B cell (primary cell): ENCODE results near the gene RPAP2. TPM values are rescaled to one million over a fixed set of nuclear protein-coding genes. Genes with fewer than 3 reads are reported as not detected.

Source experiments
- ATAC-seq: fragments of 200-7000 bp; cut with Tn5 transposase; one replicate; pipeline ENCODE4 v1.10.0; 2021; ENCODE audit warnings: low read depth, mild to moderate bottlenecking, moderate number of reproducible peaks, moderate library complexity
- CTCF ChIA-PET: fragments of 350-600 bp; sonication (Branson Sonifier 250); formaldehyde crosslinking; loops from one replicate; lab custom pipeline; 2021; ENCODE audit warnings: antibody characterized with exemption, inconsistent platforms; lab: Charles Lee
- POLR2A ChIA-PET: fragments of 350-600 bp; sonication (Branson Sonifier 250); formaldehyde crosslinking; loops from one replicate; lab custom pipeline; 2021; ENCODE audit warnings: antibody characterized with exemption; lab: Charles Lee
- DNase-seq: peaks from one replicate; pipeline ENCODE4 v3.0.0; 2013
- H2AFZ ChIP-seq: 2 replicates; pipeline ENCODE4 v1.6.1; 2012; ENCODE audit warnings: mild to moderate bottlenecking, low read depth, low read length; ENCODE audit not compliant: insufficient read depth, poor library complexity, severe bottlenecking
- H3K27ac ChIP-seq, 2 donors: 1 replicate in 1 of 2; 2 replicates in 1 of 2; pipeline ENCODE4 v1.5.1; 2012 to 2013; ENCODE audit warnings: low read length in 2 of 2, mild to moderate bottlenecking in 2 of 2, moderate library complexity in 1 of 2
- H3K27me3 ChIP-seq, 4 experiments: fragments of 200-600 bp in 1 of 4; sonication (generic) in 1 of 4; replicated peaks in 1 of 4; 1 replicate in 2 of 4; 2 replicates in 2 of 4; pipeline versions ENCODE4 v1.6.1 to v1.7.0; 2013 to 2016; ENCODE audit warnings: low read length in 3 of 4, mild to moderate bottlenecking in 2 of 4, mixed read lengths in 1 of 4, moderate library complexity in 1 of 4; ENCODE audit not compliant: insufficient read depth in 4 of 4, control insufficient read depth in 3 of 4; ENCODE audit errors: control extremely low read depth in 1 of 4
- H3K36me3 ChIP-seq, 2 experiments: replicated peaks in 1 of 2; 1 replicate in 1 of 2; 2 replicates in 1 of 2; pipeline versions ENCODE4 v1.6.1 to v1.7.1; 2013; ENCODE audit warnings: low read length in 1 of 2; ENCODE audit not compliant: insufficient read depth in 2 of 2, control insufficient read depth in 1 of 2; ENCODE audit errors: control extremely low read depth in 1 of 2, extremely low read depth in 1 of 2
- H3K4me1 ChIP-seq, 2 donors: fragments of 200-600 bp in 1 of 2; sonication (generic) in 1 of 2; 1 replicate in 1 of 2; 2 replicates in 1 of 2; pipeline versions ENCODE4 v1.5.1 to v1.6.1; 2013 to 2017; ENCODE audit warnings: low read length in 2 of 2; ENCODE audit not compliant: control insufficient read depth in 2 of 2, insufficient read depth in 2 of 2
- H3K4me2 ChIP-seq: replicated peaks from 2 replicates; pipeline ENCODE3; 2012; ENCODE audit warnings: mild to moderate bottlenecking, low read depth, low read length; ENCODE audit not compliant: poor library complexity, severe bottlenecking
- H3K4me3 ChIP-seq, 5 experiments: fragments of 200-600 bp in 1 of 5; sonication (generic) in 1 of 5; 1 replicate in 3 of 5; 2 replicates in 2 of 5; pipeline versions ENCODE4 v1.5.1 to v1.7.0; 2011 to 2016; ENCODE audit warnings: low read length in 4 of 5, mild to moderate bottlenecking in 4 of 5, low read depth in 2 of 5, control low read depth in 1 of 5, moderate library complexity in 1 of 5; ENCODE audit not compliant: insufficient read depth in 1 of 5; ENCODE audit errors: control extremely low read depth in 1 of 5, extremely low read depth in 1 of 5
- H3K79me2 ChIP-seq: fragments of 200-600 bp; sonication (generic); one replicate; pipeline ENCODE4 v1.6.0; 2016; ENCODE audit warnings: low read length; ENCODE audit not compliant: control insufficient read depth, insufficient read depth
- H3K9ac ChIP-seq: fragments of 200-600 bp; sonication (generic); 2 replicates; pipeline ENCODE4 v1.6.1; 2017; ENCODE audit warnings: mild to moderate bottlenecking, low read length, moderate library complexity
- H3K9me3 ChIP-seq, 3 donors: one replicate each; pipeline versions ENCODE4 v1.6.1 to v1.7.1; 2013; ENCODE audit warnings: low read length in 2 of 3; ENCODE audit not compliant: control insufficient read depth in 2 of 3, insufficient read depth in 1 of 3; ENCODE audit errors: control extremely low read depth in 1 of 3
- H4K20me1 ChIP-seq: 2 replicates; pipeline ENCODE4 v1.6.0; 2012; ENCODE audit warnings: mild to moderate bottlenecking, low read length; ENCODE audit not compliant: insufficient read depth, control insufficient read depth, poor library complexity, severe bottlenecking
- H3K27ac Mint-ChIP-seq: one replicate; pipeline ENCODE4 v1.8.0; 2021; ENCODE audit warnings: mixed read lengths
- H3K27me3 Mint-ChIP-seq: one replicate; pipeline ENCODE4 v1.8.0; 2021; ENCODE audit warnings: mixed read lengths
- H3K4me1 Mint-ChIP-seq: one replicate; pipeline ENCODE4 v1.8.0; 2021; ENCODE audit warnings: mixed read lengths
- H3K4me3 Mint-ChIP-seq: one replicate; pipeline ENCODE4 v1.8.0; 2021; ENCODE audit warnings: mixed read lengths
- H3K9me3 Mint-ChIP-seq: one replicate; pipeline ENCODE4 v1.8.0; 2022; ENCODE audit warnings: mixed read lengths; ENCODE audit not compliant: insufficient read depth
- EZH2 ChIP-seq: IDR thresholded peaks from 2 replicates; pipeline ENCODE4 v1.6.1; 2012; ENCODE audit warnings: borderline replicate concordance, low read depth, mild to moderate bottlenecking, moderate library complexity, low read length; ENCODE audit not compliant: insufficient read depth, poor library complexity, severe bottlenecking
- WGBS: methylation state at CpG from one replicate; pipeline ENCODE4 v1.1.5; 2013; ENCODE audit warnings: missing lambda C conversion rate; ENCODE audit not compliant: insufficient coverage; 5-methylcytosine and 5-hydroxymethylcytosine counted together
- intact Hi-C: fragments of 100-400 bp; cut with micrococcal nuclease; formaldehyde crosslinking; loops from one replicate; pipeline ENCODE4 v1.10.0; 2022
- polyA plus RNA-seq: library from polyadenylated mRNA; depleted of rRNA; stranded (reverse); fragments of >200 nt; gene quantifications from 2 replicates; pipeline ENCODE4 v1.2.3, GENCODE V29; 2012
- total RNA-seq, 2 donors: library from RNA; stranded (reverse); fragments of 120-200 nt in 1 of 2; gene quantifications; 1 replicate in 1 of 2; 2 replicates in 1 of 2; pipeline versions ENCODE4 v1.2.3 to v1.2.4, GENCODE V29; 2013 to 2022
- TF ChIP-seq, protein P1 (sequence below): fragments of 200-600 bp; IDR thresholded peaks from one replicate; pipeline ENCODE4 v1.8.0; 2022; ENCODE audit warnings: antibody characterized with exemption, mild to moderate bottlenecking

RPAP2 gene
- total and polyA plus RNA-seq, 2 donors (not counting 1 experiment from before 2014, with no cell fraction given), result 6.3 to 31.6 TPM

DNA sequence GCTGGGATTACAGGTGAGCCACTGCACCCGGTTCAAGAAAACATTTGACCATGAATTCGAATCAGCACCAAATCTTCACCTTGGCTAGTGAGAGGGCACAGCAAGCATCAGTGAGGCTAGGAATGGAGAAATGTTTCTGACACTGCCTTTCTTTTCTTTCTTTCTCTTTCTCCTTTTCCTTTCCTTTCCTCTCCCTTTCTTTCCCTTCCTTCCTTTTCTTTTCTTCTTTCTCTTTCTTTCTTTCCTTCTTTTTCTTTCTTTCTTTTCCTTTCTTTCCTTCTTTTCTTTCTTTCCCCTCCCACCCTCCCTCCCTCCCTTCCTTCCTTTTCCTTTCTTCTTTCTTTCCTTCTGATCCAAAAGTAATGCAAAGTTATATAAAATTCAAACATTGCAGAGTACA is 147.0 kb downstream of the RPAP2 start:
- ATAC-seq (no peak), DNase-seq (no peak)
- Histone ChIP-seq H3K27me3 (no peaks in the 10 kb centered on the region), H3K4me3 (no peak overlapping the region), H3K27ac (no peak overlapping the region), H3K4me2 (no peak overlapping the region), H2AFZ (no peak overlapping the region), H4K20me1 (no peaks in the 10 kb centered on the region), H3K79me2 (no peaks in the 10 kb centered on the region), H3K36me3 (no peaks in the 10 kb centered on the region), H3K4me1 (no peaks in the 10 kb centered on the region), H3K9ac (no peak overlapping the region), H3K9me3 (no peaks in the 10 kb centered on the region)
- Mint-ChIP-seq H3K27ac (no peak overlapping the region), H3K27me3 (no peaks in the 10 kb centered on the region), H3K4me1 (no peaks in the 10 kb centered on the region), H3K9me3 (no peaks in the 10 kb centered on the region), H3K4me3 (no peak overlapping the region)
- POLR2A ChIA-PET, result no interaction called here
- intact Hi-C loops, result no loop called here
- WGBS, result 100% methylated on average over 1 of the region's 2 CpGs
- TF ChIP-seq, protein P1, sequence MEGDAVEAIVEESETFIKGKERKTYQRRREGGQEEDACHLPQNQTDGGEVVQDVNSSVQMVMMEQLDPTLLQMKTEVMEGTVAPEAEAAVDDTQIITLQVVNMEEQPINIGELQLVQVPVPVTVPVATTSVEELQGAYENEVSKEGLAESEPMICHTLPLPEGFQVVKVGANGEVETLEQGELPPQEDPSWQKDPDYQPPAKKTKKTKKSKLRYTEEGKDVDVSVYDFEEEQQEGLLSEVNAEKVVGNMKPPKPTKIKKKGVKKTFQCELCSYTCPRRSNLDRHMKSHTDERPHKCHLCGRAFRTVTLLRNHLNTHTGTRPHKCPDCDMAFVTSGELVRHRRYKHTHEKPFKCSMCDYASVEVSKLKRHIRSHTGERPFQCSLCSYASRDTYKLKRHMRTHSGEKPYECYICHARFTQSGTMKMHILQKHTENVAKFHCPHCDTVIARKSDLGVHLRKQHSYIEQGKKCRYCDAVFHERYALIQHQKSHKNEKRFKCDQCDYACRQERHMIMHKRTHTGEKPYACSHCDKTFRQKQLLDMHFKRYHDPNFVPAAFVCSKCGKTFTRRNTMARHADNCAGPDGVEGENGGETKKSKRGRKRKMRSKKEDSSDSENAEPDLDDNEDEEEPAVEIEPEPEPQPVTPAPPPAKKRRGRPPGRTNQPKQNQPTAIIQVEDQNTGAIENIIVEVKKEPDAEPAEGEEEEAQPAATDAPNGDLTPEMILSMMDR, result no peak
- TF ChIP-seq EZH2, result no peak
- CTCF ChIA-PET, result no interaction called here

DNA sequence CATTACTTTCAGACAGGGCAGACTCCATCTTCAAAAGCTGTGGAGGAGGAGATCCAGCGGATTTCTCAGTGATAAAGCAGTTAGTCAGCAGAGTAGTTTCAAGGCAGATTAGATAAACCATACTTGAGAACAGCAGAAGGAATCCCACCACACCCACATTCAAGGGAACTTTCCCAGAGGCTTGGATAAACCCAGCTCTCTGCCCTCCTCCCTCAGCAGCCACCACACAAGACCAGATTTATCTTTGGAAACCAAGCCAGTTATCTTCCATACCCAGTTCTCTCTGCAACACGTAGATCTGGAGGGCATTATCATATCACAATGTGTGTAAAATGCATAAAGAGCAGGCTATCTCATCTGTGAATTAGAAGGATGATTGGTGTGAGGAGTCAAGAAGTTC is 147.7 kb downstream of the RPAP2 start:
- Histone ChIP-seq H3K4me3 (no peak overlapping the region), H3K4me1 (no peaks in the 10 kb centered on the region), H3K9me3 (peaks cover 0 to under 1% (median 0%) of the 10 kb centered on the region in 3 donors), H4K20me1 (no peaks in the 10 kb centered on the region), H3K36me3 (no peaks in the 10 kb centered on the region), H3K27ac (no peak overlapping the region), H2AFZ (no peak overlapping the region), H3K27me3 (no peaks in the 10 kb centered on the region), H3K79me2 (no peaks in the 10 kb centered on the region), H3K9ac (no peak overlapping the region), H3K4me2 (no peak overlapping the region)
- no peak for DNase-seq
- no peaks in the 10 kb centered on the region for H3K27me3 Mint-ChIP-seq
- intact Hi-C loops, result no loop called here
- no peak overlapping the region for H3K4me3 Mint-ChIP-seq
- no peak overlapping the region for H3K27ac Mint-ChIP-seq
- no peaks in the 10 kb centered on the region for H3K9me3 Mint-ChIP-seq
- H3K4me1 Mint-ChIP-seq, result no peaks in the 10 kb centered on the region
- ChIA-PET POLR2A (no interaction called here), CTCF (no interaction called here)
- ATAC-seq, result no peak
- WGBS, result no CpG with 5 or more reads among the region's 2 CpGs
- TF ChIP-seq, protein P1, result no peak
- no peak for TF ChIP-seq EZH2
